Activated CD8-positive, alpha-beta memory T cell treated with anti-CD3 and anti-CD28 coated beads for 48 hours (primary cell): ENCODE measurements around the gene XPO4.
"Not testable (repeated sequence)": the region's sequence is repeated elsewhere in the genome, so short reads cannot be mapped to it uniquely, and the experiment has no call there.

Experiments used
- DNase-seq, 3 experiments: peaks; one replicate each; pipeline ENCODE4 v3.0.0-alpha.2; 2020; ENCODE audit warnings: low read depth in 2 of 3, low spot score in 2 of 3

The XPO4 gene

GRCh38 chr13:20891034-20891433 is 11.5 kb downstream of the XPO4 start:
- DNase-seq, result no peak

DNA sequence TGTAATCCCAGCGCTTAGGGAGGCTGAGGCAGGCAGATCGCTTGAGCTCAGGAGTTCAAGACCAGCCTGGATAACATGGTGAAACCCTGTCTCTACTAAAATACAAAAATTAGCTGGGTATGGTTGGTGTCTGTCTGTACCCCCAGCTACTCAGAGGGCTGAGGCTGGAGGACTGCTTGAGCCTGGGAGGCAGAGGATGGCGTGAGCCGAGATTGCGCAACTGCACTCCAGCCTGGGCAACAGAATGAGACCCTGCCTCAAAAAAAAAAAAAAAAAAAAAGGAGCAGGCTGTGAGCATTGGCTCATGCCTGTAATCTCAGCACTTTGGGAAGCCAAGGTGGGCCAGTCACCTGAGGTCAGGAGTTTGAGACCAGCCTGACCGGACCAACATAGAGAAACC is 12.0 kb downstream of the XPO4 start:
- DNase-seq, result not testable (repeated sequence)

- no peak for DNase-seq
These were observed 20.3 kb downstream of the XPO4 start for GRCh38 chr13:20882206-20882605.

DNA sequence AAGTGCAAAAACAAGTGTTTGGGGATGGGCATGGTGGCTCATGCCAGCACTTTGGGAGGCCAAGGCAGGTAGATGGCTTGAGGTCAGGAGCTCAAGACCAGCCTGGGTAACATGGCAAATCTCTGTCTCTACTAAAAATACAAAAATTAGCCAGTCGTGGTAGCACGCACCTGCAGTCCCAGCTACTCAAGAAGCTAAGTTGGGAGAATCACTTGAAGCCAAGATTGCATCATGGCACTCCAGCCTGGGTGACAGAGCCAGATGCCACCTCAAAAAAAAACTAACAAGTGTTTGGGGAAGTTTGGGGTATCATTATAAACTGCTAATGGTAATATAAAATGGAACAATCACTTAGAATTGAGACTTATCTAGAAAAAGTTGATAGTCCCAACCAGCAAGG is 24.6 kb downstream of the XPO4 start:
- no peak for DNase-seq

DNA sequence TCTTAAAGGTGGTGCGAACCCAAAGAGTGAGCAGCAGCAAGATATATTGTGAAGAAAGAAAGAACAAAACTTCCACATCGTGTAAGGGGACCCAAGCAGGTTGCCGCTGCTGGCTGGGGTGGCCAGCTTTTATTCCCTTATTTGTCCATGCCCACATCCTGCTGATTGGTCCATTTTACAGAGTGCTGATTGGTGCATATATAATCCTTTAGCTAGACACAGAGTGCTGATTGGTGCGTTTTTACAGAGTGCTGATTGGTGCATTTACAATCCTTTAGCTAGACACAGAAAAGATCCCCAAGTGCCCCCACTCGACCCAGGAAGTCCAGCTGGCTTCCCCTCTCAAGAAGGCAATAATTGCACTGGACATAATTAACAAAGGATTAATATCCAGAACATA is 25.7 kb downstream of the XPO4 start:
- DNase-seq, result not testable (repeated sequence)

DNA sequence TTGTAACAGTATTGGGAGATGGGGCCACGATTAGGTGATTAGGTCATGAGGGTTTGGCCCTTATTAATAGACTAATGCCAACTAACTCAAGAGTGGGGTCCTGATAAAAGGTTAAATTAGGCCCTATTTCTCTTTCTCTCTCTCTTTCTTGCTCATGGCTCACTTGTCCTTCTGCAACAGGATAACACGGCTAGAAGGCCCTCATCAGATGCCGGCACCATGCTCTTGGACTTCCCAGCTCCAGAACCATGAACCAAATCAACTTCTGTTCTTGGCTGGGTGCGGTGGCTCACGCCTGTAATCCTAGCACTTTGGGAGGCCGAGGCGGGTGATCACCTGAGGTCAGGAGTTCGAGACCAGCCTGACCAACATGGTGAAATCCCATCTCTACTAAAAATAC is 28.1 kb downstream of the XPO4 start:
- DNase-seq, result not testable (repeated sequence)

GRCh38 chr13:20873348-20873747 is 29.2 kb downstream of the XPO4 start:
- DNase-seq, result no peak

DNA sequence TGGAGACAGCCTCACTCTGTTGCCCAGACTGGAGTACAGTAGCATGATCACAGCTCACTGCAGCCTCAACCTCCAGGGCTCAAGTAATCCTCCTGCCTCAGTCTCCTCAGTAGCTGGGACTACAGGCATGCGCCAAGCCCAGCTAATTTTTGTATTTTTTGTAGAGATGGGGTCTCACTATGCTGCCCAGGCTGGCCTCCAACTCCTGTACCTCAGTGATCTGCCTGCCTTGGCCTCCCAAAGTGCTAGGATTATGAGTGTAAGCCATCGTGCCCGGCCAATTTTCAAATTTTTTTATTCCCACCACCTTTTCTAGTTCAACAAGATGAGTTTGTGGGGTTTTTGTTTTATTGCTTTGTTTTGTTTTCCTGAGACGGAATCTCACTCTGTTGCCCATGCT is 31.7 kb downstream of the XPO4 start:
- DNase-seq, result no peak

DNA sequence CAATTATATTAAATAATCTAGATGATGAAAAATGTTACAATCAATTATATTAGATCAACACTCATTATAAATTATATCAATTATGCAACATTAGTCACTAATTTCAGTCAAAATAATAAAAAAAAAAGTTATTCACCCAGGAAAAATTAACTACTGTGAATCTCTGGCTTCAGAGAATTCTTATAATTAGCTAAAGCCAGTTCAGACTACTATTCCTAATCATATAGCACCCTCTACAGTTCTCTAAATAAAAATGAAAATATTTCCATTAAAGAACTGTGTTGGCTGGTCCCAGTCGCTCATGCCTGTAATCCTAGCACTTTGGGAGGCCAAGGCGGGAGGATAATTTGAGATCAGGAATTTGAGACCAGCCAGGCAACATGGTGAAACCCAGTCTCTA is 33.0 kb downstream of the XPO4 start:
- DNase-seq, result no peak

- no peak for DNase-seq
These were observed 35.1 kb downstream of the XPO4 start for GRCh38 chr13:20867408-20867807.

GRCh38 chr13:20861666-20862065 is 40.9 kb downstream of the XPO4 start:
- not testable (repeated sequence) for DNase-seq

DNA sequence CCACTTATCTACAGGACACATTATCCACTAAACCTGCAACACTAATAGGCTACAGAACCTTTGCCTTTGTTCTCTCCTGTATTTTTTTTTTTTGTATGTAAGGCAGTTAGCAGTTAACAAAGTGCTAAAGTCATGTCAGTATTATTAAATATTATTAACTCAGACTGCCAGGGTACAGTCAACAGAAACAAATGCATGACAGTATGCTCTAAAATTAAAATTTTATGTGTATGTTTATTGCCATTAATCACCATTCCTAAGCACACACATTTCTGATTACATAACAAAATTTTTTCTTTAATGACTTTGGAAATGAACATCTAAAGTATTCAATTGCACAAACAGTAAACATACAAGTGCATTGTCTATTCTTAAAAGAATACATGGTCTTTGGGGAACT is 41.7 kb downstream of the XPO4 start:
- DNase-seq, result no peak

GRCh38 chr13:20856650-20857049 is 45.9 kb downstream of the XPO4 start:
- no peak for DNase-seq

GRCh38 chr13:20851844-20852402 is 50.6 kb downstream of the XPO4 start:
- no peak for DNase-seq

DNA sequence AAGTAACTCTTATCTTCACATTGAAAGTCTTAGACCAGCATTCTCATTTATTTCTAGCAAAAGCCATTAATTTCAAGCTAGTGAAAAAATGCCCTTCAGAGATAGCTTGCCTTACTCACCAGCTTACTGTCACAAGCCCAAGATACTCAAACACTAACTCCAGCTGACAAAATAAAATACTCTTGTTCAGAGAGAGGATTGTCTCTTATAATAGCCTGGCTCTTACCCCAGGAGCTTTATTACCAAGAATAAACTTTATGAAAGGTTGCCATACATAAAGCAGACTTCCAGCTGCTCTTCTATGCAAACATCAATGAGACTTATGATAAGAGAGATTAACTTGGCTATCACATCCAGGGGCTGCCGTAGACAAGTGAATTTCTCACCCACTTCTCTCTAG is 53.6 kb downstream of the XPO4 start:
- no peak for DNase-seq

DNA sequence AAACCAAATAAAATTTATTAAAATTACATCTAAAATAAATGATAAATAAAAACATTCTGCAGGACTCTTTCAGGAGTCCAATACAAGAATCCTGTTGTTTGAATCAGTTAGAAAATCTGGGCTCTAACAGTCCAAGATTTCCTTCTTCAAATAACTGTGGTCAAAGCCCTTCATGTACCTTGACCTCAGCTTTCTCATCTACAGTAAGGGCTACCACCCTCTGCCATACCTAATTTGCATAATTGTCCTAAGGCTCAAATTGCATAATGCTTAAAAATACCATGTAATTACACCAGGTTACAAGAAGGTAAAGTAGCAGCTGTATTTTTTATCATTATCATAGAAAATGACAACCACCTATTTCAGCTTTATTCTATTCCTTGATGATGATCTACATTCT is 54.3 kb downstream of the XPO4 start:
- DNase-seq, result no peak

GRCh38 chr13:20847296-20847695 is 55.2 kb downstream of the XPO4 start:
- no peak for DNase-seq

DNA sequence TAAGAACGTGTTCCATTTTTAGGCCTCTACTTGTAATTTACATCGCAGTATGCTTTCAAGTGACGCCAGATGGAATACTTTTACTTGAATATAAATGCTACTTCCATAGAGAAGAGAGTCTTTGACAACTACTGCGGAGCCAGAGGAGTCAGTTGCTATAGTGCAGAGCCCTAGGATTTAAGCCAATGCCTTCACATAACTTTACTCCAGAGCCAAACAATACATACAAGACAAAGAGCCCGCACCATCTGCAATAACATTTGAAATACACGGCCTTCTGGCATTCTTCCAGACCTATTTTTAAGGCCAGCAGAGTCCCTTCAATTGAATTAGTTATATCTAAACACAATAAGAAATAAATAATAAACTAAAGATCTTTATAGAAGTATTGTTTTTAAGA is 59.4 kb downstream of the XPO4 start:
- no peak for DNase-seq

DNA sequence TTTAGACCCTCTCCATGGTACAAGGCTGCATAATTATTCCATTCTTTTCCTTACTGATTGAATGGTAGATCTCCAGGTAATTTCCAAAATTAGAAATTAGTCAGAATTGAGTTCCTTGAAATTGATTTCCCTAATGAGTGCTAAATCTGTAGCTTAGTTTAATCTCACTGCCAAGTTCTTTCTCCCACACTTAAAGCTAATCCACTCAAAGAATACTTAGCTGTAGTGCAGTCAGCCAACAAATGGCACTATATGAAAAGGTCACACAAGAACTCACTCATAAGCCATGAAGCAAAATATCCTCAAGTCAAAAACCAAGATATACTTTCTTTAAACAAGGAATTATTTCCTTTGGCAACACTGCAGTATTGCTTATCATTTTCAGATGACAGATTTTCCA is 62.0 kb downstream of the XPO4 start:
- no peak for DNase-seq

GRCh38 chr13:20833900-20834679 is 68.5 kb downstream of the XPO4 start:
- no peak for DNase-seq

- no peak for DNase-seq
These were observed 69.7 kb downstream of the XPO4 start for GRCh38 chr13:20832861-20833260.

GRCh38 chr13:20831933-20832332 is 70.6 kb downstream of the XPO4 start:
- no peak for DNase-seq

DNA sequence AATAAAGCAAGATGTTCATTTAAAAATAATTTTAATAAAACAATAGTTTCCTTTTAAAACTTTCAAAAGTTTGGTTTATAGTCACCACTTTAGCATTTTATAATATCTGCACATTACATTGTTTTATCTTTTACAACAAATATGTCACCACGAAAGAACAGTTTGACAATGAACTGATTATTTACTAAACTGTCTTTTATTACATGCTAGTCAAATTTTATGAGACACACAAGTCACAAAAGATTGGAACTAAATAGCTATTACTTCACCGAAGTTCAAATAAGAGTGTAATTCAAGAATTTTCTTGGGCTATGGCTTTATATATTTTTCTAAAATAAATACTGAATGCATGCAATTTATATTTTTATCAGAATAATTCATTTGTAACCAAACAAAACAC is 71.3 kb downstream of the XPO4 start:
- no peak for DNase-seq
